ENCODE results near the gene TM6SF1.
"Not testable (repeated sequence)": the region's sequence is repeated elsewhere in the genome, so short reads cannot be mapped to it uniquely, and the experiment has no call there.

The TM6SF1 gene

GRCh38 chr15:83106994-83107840 is at the start of gene TM6SF1:
Gene TM6SF1 (plus strand): TSS chr15:83107645. CDS start chr15:83107681, 36 bp downstream.
- DNase-seq, result peak in 1 of 2 experiments; percentile 8

- DNase-seq, result no peak
Observed at GRCh38 chr15:83057696-83058376, 49.6 kb upstream of the TM6SF1 start.

GRCh38 chr15:83061680-83062079 is 45.8 kb upstream of the TM6SF1 start:
- DNase-seq, result no peak

GRCh38 chr15:83062768-83063180 is 44.7 kb upstream of the TM6SF1 start:
- DNase-seq, result no peak

GRCh38 chr15:83063551-83063950 is 43.9 kb upstream of the TM6SF1 start:
- DNase-seq, result no peak

- no peak for DNase-seq
Observed at GRCh38 chr15:83064859-83065258, 42.6 kb upstream of the TM6SF1 start.

- no peak for DNase-seq
Observed at GRCh38 chr15:83065431-83065830, 42.0 kb upstream of the TM6SF1 start.

- no peak for DNase-seq
Observed at GRCh38 chr15:83066034-83066733, 41.3 kb upstream of the TM6SF1 start.

- DNase-seq, result peak; percentile 88 to 90
Observed at GRCh38 chr15:83066734-83067637, 40.5 kb upstream of the TM6SF1 start, which contains the start of gene BTBD1. Gene BTBD1 (minus strand): TSS chr15:83067252. CDS start chr15:83067151, 101 bp downstream.

- DNase-seq, result no peak
Observed at GRCh38 chr15:83067638-83067962, 39.8 kb upstream of the TM6SF1 start.

GRCh38 chr15:83068054-83068453 is 39.4 kb upstream of the TM6SF1 start:
- DNase-seq, result no peak

- peak in 1 of 2 experiments; percentile 38 for DNase-seq
Observed at GRCh38 chr15:83069211-83069642, 38.2 kb upstream of the TM6SF1 start.

GRCh38 chr15:83077491-83078230 is 29.8 kb upstream of the TM6SF1 start:
- no peak for DNase-seq

- DNase-seq, result no peak
Observed at GRCh38 chr15:83078712-83079111, 28.7 kb upstream of the TM6SF1 start.

GRCh38 chr15:83081256-83082014 is 26.0 kb upstream of the TM6SF1 start:
- DNase-seq, result no peak

- DNase-seq, result no peak
Observed at GRCh38 chr15:83082730-83083386, 24.6 kb upstream of the TM6SF1 start.

GRCh38 chr15:83085461-83085860 is 22.0 kb upstream of the TM6SF1 start:
- DNase-seq, result not testable (repeated sequence)

- not testable (repeated sequence) for DNase-seq
Observed at GRCh38 chr15:83085864-83086552, 21.4 kb upstream of the TM6SF1 start.

GRCh38 chr15:83087576-83087975 is 19.9 kb upstream of the TM6SF1 start:
- no peak for DNase-seq

- no peak for DNase-seq
Observed at GRCh38 chr15:83088876-83089275, 18.6 kb upstream of the TM6SF1 start.

All from stimulated activated CD4-positive, alpha-beta T cell treated with anti-CD3 and anti-CD28 coated beads, Interleukin-4, amount 100 ng/mL, for 4 hours (primary cell).